HFFc6 (cell line): ENCODE results near the gene PIKFYVE. TPM values are rescaled to one million over a fixed set of nuclear protein-coding genes. Genes with fewer than 3 reads are reported as not detected.
"Not testable (repeated sequence)": the region's sequence is repeated elsewhere in the genome, so short reads cannot be mapped to it uniquely, and the experiment has no call there.

Source experiments
- DNase-seq: peaks from one replicate; pipeline ENCODE4 v3.0.0-alpha.2; 2018
- H3K27ac Mint-ChIP-seq: 2 replicates; pipeline ENCODE4 v1.8.0; 2020; ENCODE audit warnings: mild to moderate bottlenecking, mixed read lengths
- H3K27me3 Mint-ChIP-seq: 2 replicates; pipeline ENCODE4 v1.8.0; 2021; ENCODE audit warnings: mild to moderate bottlenecking, moderate library complexity, mixed read lengths; ENCODE audit not compliant: insufficient read depth
- H3K36me3 Mint-ChIP-seq: 2 replicates; pipeline ENCODE4 v1.8.0; 2021; ENCODE audit warnings: low read depth, mixed read lengths
- H3K4me1 Mint-ChIP-seq: 2 replicates; pipeline ENCODE4 v1.8.0; 2020; ENCODE audit warnings: low read depth, mixed read lengths
- H3K4me3 Mint-ChIP-seq: 2 replicates; pipeline ENCODE4 v1.8.0; 2020; ENCODE audit warnings: mild to moderate bottlenecking, moderate library complexity, mixed read lengths
- H3K9me3 Mint-ChIP-seq: 2 replicates; pipeline ENCODE4 v1.8.0; 2020; ENCODE audit warnings: mild to moderate bottlenecking, mixed read lengths
- total RNA-seq, 6 experiments: library from RNA; stranded (reverse); fragmentation: NEBNext Ultra II Directional; extraction: Animal tissue kit (Norgen Biotek cat#: 25700); gene quantifications; 2 replicates in 1 of 6; 3 replicates in 5 of 6; pipeline ENCODE4 v1.2.3, GENCODE V29; 2021
- TF ChIP-seq, protein P1 (sequence below): fragments of 200-600 bp; sonication (generic); IDR thresholded peaks from 2 replicates; pipeline ENCODE4 v1.5.0; 2021; ENCODE audit warnings: antibody characterized with exemption, mild to moderate bottlenecking

Gene PIKFYVE
- total RNA-seq, 6 experiments from 2014 or later: 17.2 to 22.0 (median 20.2) TPM

DNA sequence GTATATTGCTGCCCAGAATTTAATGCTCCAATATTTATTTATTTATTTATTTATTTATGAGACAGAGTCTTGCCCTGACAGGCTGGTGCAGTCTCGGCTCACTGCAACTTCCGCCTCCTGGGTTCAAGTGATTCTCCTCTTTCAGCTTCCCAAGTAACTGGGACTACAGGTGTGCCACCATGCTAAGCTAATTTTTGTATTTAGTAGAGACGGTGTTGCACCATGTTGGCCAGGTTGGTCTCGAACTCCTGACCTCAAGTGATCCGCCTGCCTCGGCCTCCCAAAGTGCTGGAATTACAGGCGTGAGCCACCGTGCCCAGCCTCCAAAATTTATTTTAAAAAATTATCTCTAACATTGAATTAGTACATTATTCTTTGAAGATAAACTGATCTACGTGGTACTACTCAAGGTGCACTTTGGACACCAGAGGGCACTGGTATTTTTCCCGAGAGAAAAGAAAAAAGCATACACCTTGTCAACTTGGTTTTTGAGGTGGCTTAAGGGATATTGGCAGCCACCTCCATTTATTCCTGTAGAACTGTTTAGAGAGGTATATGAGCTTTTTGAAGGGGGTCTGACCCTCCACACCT, 9.8 kb upstream of the PIKFYVE start:
- H3K36me3 Mint-ChIP-seq: peaks cover 6% of the 10 kb centered on the region
- peaks cover 3% of the 10 kb centered on the region; the same call in 1 of the 2 replicates for H3K27me3 Mint-ChIP-seq
- H3K4me1 Mint-ChIP-seq: peaks cover 24% of the 10 kb centered on the region
- no peak for DNase-seq
- H3K4me3 Mint-ChIP-seq: peak overlapping the region; percentile 91; the same call in 1 of the 2 replicates
- H3K9me3 Mint-ChIP-seq: no peaks in the 10 kb centered on the region
- TF ChIP-seq, protein P1, sequence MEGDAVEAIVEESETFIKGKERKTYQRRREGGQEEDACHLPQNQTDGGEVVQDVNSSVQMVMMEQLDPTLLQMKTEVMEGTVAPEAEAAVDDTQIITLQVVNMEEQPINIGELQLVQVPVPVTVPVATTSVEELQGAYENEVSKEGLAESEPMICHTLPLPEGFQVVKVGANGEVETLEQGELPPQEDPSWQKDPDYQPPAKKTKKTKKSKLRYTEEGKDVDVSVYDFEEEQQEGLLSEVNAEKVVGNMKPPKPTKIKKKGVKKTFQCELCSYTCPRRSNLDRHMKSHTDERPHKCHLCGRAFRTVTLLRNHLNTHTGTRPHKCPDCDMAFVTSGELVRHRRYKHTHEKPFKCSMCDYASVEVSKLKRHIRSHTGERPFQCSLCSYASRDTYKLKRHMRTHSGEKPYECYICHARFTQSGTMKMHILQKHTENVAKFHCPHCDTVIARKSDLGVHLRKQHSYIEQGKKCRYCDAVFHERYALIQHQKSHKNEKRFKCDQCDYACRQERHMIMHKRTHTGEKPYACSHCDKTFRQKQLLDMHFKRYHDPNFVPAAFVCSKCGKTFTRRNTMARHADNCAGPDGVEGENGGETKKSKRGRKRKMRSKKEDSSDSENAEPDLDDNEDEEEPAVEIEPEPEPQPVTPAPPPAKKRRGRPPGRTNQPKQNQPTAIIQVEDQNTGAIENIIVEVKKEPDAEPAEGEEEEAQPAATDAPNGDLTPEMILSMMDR: peak; percentile 58
- H3K27ac Mint-ChIP-seq: no peak overlapping the region

DNA sequence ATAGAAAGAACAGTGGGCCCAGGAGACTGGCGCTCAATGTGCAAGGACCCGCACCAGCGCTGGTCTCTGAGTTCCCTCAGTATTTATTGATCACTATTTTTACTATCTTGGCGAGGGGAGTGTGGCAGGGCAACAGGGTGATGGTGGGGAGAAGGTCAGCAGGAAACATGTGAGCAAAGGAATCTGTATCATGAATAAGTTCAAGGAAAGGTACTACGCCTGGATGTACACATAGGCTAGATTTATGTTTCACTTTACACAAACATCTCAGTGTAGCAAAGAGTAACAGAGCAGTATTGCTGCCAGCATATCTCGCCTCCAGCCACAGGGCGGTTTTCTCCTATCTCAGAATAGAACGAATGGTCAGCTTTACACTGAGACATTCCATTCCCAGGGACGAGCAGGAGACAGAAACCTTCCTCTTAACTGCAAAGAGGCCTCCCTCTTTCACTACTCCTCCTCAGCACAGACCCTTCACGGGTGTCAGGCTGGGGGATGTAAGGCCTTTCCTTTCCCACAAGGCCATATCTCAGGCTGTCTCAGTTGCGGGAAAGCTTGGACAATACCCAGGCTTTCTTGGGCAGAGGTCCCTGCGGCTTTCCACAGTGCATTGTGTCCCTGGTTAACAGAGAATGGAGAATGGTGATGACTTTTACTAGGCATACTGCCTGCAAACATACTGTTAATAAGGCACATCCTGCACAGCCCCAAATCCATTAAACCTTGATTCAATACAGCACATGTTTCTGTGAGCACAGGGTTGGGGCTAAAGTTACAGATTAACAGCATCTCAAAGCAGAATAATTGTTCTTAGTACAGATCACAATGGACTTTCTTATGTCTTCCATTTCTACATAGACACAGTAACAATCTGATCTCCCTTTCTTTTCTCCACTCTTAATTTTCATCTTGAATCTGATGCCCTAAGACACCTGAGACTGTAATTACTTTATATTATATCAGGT, 8.9 kb upstream of the PIKFYVE start:
- H3K27ac Mint-ChIP-seq: not testable (repeated sequence)

DNA sequence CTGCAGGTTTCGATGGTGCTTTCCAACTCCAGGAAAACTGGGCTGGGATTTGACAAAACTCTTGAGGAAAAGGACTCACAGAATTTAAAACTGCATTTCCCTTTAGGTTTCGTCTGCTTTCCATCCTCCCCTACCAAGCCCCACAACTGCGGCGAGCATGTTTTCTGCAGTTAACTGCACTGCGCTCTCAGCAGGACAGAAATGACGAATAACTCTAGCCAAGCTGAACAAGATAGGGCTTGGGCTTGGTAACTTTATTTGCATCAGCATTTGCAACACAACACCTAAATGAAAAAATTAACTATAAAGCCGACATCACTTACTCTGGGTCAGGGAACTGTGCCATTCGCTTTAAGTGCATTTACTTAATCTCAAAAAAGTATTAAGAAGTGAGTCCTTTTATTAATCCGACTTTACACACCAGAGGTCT, 669 bp upstream of the PIKFYVE start:
- Mint-ChIP-seq H3K4me3 (peak overlapping the region; percentile 98), H3K36me3 (peaks cover 5% of the 10 kb centered on the region; the same call in 1 of the 2 replicates), H3K27me3 (peaks cover 2% of the 10 kb centered on the region), H3K9me3 (peaks cover 5% of the 10 kb centered on the region; the same call in 1 of the 2 replicates), H3K27ac (peak overlapping the region; percentile 86), H3K4me1 (peaks cover 27% of the 10 kb centered on the region)
- DNase-seq: no peak
- TF ChIP-seq, protein P1: no peak

More for the DNA sequence above, 8.9 kb upstream of the PIKFYVE start:
- H3K9me3 Mint-ChIP-seq, DNase-seq, H3K36me3 Mint-ChIP-seq, H3K27me3 Mint-ChIP-seq, H3K4me3 Mint-ChIP-seq: not testable (repeated sequence)
- H3K4me1 Mint-ChIP-seq: peaks cover 24% of the 10 kb centered on the region

DNA sequence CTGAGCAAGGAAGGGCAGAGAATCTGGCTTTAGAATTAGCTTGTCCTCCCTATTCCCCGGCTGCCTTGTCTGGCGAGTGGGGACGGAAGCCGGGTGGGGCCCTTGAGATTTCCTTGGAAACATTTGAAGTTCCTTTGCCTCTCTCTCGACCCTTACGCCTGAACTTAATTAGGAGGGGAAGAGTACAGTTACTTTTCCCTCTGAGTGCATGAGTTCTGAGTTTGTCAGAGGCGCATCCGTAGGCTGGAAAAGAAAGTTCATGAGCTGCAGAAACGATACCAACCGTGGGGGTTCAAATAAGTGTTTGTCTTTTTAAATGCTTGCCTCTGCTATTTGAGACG, 468 bp downstream of the PIKFYVE start:
- TF ChIP-seq, protein P1: no peak
- Mint-ChIP-seq H3K9me3 (peaks cover 5% of the 10 kb centered on the region; the same call in 1 of the 2 replicates), H3K36me3 (peaks cover 10% of the 10 kb centered on the region), H3K27ac (peak overlapping the region; percentile 86), H3K27me3 (peaks cover 2% of the 10 kb centered on the region), H3K4me1 (peaks cover 27% of the 10 kb centered on the region), H3K4me3 (peak overlapping the region; percentile 98)
- DNase-seq: no peak

DNA sequence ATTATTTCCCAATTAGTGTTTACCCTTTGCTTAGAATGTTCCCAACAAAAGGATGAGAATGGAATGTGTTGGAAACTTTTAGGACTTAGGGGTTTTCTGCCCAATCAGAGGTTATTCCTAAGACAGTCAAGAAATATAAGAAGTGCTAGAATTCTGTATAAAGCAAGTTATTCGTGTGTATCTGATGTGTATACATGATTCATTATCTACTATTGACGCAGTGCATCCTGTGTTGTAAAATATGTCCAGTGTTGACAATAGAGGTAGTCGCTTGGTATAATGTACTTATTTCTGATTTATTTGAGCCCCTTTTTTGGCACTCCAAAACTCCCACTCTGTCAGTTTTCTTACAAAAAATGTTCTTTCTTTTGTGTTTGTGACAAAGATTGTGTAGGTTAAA, 881 bp downstream of the PIKFYVE start:
- Mint-ChIP-seq H3K9me3 (peaks cover 4% of the 10 kb centered on the region; the same call in 1 of the 2 replicates), H3K4me1 (peaks cover 27% of the 10 kb centered on the region), H3K4me3 (peak overlapping the region; percentile 98), H3K27ac (peak overlapping the region; percentile 86), H3K36me3 (peaks cover 11% of the 10 kb centered on the region), H3K27me3 (peaks cover 2% of the 10 kb centered on the region)
- TF ChIP-seq, protein P1: no peak
- DNase-seq: no peak

DNA sequence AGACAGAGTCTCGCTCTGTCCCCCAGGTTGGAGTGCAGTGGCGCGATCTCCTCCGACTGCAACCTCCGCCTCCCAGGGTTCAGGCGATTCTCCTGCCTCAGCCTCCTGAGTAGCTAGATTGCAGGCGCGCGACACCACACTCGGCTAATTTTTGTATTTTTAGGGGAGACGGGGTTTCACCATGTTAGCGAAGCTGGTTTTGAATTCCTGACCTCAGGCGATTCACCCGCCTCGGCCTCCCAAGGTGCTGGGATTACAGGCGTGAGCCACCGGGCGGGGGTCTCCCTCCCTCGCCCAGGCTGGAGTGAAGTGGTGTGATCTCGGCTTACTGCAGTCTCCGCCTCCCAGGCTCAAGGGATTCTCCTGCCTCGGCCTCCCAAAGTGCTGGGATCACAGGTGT, 1.5 kb downstream of the PIKFYVE start:
- Mint-ChIP-seq H3K4me3 (peak overlapping the region; percentile 98), H3K27ac (peak overlapping the region; percentile 70), H3K4me1 (peaks cover 27% of the 10 kb centered on the region)
- H3K36me3 Mint-ChIP-seq, H3K9me3 Mint-ChIP-seq, DNase-seq, H3K27me3 Mint-ChIP-seq: not testable (repeated sequence)
